Upper lobe of right lung (tissue), 1 donor: ENCODE measurements around the gene SAT2. TPM values are rescaled to one million over a fixed set of nuclear protein-coding genes. Genes with fewer than 3 reads are reported as not detected.

Source experiments
- ATAC-seq: fragments of 200-7000 bp; cut with Tn5 transposase; one replicate; pipeline ENCODE4 v1.9.1; 2020; ENCODE audit warnings: mild to moderate bottlenecking, moderate library complexity
- DNase-seq: peaks from one replicate; pipeline ENCODE4 v3.0.0-alpha.2; 2020
- H3K27ac ChIP-seq: fragments of 200-600 bp; one replicate; pipeline ENCODE4 v1.8.0; 2022
- H3K27me3 ChIP-seq: fragments of 200-600 bp; one replicate; pipeline ENCODE4 v1.8.0; 2022; ENCODE audit warnings: mild to moderate bottlenecking
- H3K36me3 ChIP-seq: fragments of 200-600 bp; one replicate; pipeline ENCODE4 v1.8.0; 2022
- H3K4me1 ChIP-seq: fragments of 200-600 bp; one replicate; pipeline ENCODE4 v1.8.0; 2022
- H3K4me3 ChIP-seq: fragments of 200-600 bp; one replicate; pipeline ENCODE4 v1.8.0; 2022; ENCODE audit warnings: mild to moderate bottlenecking
- H3K9me3 ChIP-seq: fragments of 200-600 bp; one replicate; pipeline ENCODE4 v1.8.0; 2022
- intact Hi-C: fragments of 100-400 bp; cut with DNase I; formaldehyde crosslinking; loops from one replicate; pipeline ENCODE4 v1.11.0; 2022
- total RNA-seq: library from RNA; stranded (reverse); fragmentation: NEBNext Ultra II Directional; extraction: Animal tissue kit (Norgen Biotek cat#: 25700); gene quantifications from one replicate; pipeline ENCODE4 v1.2.1, GENCODE V29; 2021
- TF ChIP-seq, protein P1 (sequence below): fragments of 200-600 bp; IDR thresholded peaks from one replicate; pipeline ENCODE4 v1.8.0; 2022; ENCODE audit warnings: antibody characterized with exemption
- donor health status: DM: no; HTN: yes; CAD: no; lungs with severe emphysema.

Gene SAT2
- total RNA-seq, 1 donor from 2014 or later = 81.7 TPM

GRCh38 chr17:7577327-7578199 is 50.1 kb downstream of the SAT2 start:
- H3K4me1 ChIP-seq = peaks cover 65% of the 10 kb centered on the region
- H3K9me3 ChIP-seq = no peaks in the 10 kb centered on the region
- no peaks in the 10 kb centered on the region for H3K27me3 ChIP-seq
- peaks cover 51% of the 10 kb centered on the region for H3K36me3 ChIP-seq
- no peak for DNase-seq
- ATAC-seq = no peak
- H3K27ac ChIP-seq = peak overlapping the region; percentile 2
- TF ChIP-seq, protein P1, sequence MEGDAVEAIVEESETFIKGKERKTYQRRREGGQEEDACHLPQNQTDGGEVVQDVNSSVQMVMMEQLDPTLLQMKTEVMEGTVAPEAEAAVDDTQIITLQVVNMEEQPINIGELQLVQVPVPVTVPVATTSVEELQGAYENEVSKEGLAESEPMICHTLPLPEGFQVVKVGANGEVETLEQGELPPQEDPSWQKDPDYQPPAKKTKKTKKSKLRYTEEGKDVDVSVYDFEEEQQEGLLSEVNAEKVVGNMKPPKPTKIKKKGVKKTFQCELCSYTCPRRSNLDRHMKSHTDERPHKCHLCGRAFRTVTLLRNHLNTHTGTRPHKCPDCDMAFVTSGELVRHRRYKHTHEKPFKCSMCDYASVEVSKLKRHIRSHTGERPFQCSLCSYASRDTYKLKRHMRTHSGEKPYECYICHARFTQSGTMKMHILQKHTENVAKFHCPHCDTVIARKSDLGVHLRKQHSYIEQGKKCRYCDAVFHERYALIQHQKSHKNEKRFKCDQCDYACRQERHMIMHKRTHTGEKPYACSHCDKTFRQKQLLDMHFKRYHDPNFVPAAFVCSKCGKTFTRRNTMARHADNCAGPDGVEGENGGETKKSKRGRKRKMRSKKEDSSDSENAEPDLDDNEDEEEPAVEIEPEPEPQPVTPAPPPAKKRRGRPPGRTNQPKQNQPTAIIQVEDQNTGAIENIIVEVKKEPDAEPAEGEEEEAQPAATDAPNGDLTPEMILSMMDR = no peak
- H3K4me3 ChIP-seq = peak overlapping the region; percentile 72
- intact Hi-C loops = no loop called here

DNA sequence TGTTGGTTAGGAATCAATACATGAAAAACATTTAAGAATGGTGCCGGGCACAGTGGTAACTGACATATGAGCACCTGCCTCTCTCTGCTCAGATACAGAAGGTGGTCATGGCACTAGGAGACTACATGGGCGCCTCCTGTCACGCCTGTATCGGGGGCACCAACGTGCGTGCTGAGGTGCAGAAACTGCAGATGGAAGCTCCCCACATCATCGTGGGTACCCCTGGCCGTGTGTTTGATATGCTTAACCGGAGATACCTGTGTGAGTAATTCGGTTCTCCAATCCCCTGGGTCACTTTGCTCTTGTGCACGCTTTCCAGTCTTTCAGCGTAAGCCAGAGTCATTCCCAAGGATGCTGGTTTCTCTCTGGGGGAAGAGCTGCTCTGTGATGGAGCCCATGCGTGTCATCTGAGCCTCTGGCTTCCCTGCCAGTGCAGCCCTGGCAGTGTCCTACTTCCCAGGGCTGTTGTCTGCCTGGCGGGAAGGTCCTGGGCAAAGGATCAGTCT is 51.1 kb downstream of the SAT2 start:
- H3K4me3 ChIP-seq = peak overlapping the region; percentile 12
- H3K27ac ChIP-seq = no peak overlapping the region
- TF ChIP-seq, protein P1 = no peak
- H3K36me3 ChIP-seq = peaks cover 51% of the 10 kb centered on the region
- ATAC-seq (no peak), DNase-seq (no peak)
- intact Hi-C loops = no loop called here
- H3K4me1 ChIP-seq = peaks cover 63% of the 10 kb centered on the region
- H3K27me3 ChIP-seq = no peaks in the 10 kb centered on the region
- no peaks in the 10 kb centered on the region for H3K9me3 ChIP-seq

Other genes starting within 250 kb of the SAT2 start
- 5.8 TPM for gene TNK1, start 246.7 kb downstream of the SAT2 start, total RNA-seq
- gene PLSCR3, start 233.3 kb downstream of the SAT2 start, total RNA-seq = 30.3 TPM
- 45.2 TPM for gene TMEM256, start 223.7 kb downstream of the SAT2 start, total RNA-seq
- 11.7 TPM for gene NLGN2, start 220.0 kb downstream of the SAT2 start, total RNA-seq
- gene SPEM1, start 207.5 kb downstream of the SAT2 start, total RNA-seq = not detected
- gene SPEM2, start 202.2 kb downstream of the SAT2 start, total RNA-seq = not detected
- not detected for gene SPEM3, start 199.0 kb downstream of the SAT2 start, total RNA-seq
- gene TMEM102, start 192.4 kb downstream of the SAT2 start, total RNA-seq = 7.4 TPM
- 1.1 TPM for gene FGF11, start 188.3 kb downstream of the SAT2 start, total RNA-seq
- gene CHRNB1, start 182.8 kb downstream of the SAT2 start, total RNA-seq = 10.1 TPM
- 84.7 TPM for gene ZBTB4, start 148.2 kb downstream of the SAT2 start, total RNA-seq
- not detected for gene SLC35G6, start 146.4 kb downstream of the SAT2 start, total RNA-seq
- gene POLR2A, start 143.5 kb downstream of the SAT2 start, total RNA-seq = 105 TPM
- gene TNFSF12, start 78.8 kb downstream of the SAT2 start, total RNA-seq = 75.7 TPM
- 101 TPM for gene TNFSF13, start 69.1 kb downstream of the SAT2 start, total RNA-seq
- gene SENP3, start 65.9 kb downstream of the SAT2 start, total RNA-seq = 57.6 TPM
- gene CD68, start 48.2 kb downstream of the SAT2 start, total RNA-seq = 398 TPM
- 58.2 TPM for gene MPDU1, start 44.0 kb downstream of the SAT2 start, total RNA-seq
- 0.67 TPM for gene SOX15, start 37.7 kb downstream of the SAT2 start, total RNA-seq
- 39.3 TPM for gene FXR2, start 12.9 kb downstream of the SAT2 start, total RNA-seq
- gene SHBG, start 2.3 kb upstream of the SAT2 start, total RNA-seq = 0.87 TPM
- 4.8 TPM for gene ATP1B2, start 23.1 kb upstream of the SAT2 start, total RNA-seq
- 41.7 TPM for gene TP53, start 59.7 kb upstream of the SAT2 start, total RNA-seq
- gene WRAP53, start 60.7 kb upstream of the SAT2 start, total RNA-seq = 5.7 TPM
- gene EFNB3, start 77.4 kb upstream of the SAT2 start, total RNA-seq = 0.32 TPM
- gene DNAH2, start 89.9 kb upstream of the SAT2 start, total RNA-seq = 0.58 TPM
- gene KDM6B, start 206.4 kb upstream of the SAT2 start, total RNA-seq = 48.3 TPM
- 10.7 TPM for gene TMEM88, start 227.2 kb upstream of the SAT2 start, total RNA-seq
- gene NAA38, start 229.7 kb upstream of the SAT2 start, total RNA-seq = 58.7 TPM
- 7.2 TPM for gene CYB5D1, start 230.2 kb upstream of the SAT2 start, total RNA-seq